Ishikawa (cell line): ENCODE measurements around the gene SH3RF1.

ENCODE experiments used
- CEBPB ChIP-seq: IDR thresholded peaks from 2 replicates; pipeline ENCODE4 v1.6.1; 2012
- CREB1 ChIP-seq: IDR thresholded peaks from 2 replicates; pipeline ENCODE4 v1.6.1; 2012; ENCODE audit warnings: low read depth
- EGR1 ChIP-seq: IDR thresholded peaks from 2 replicates; pipeline ENCODE4 v1.6.1; 2012
- EP300 ChIP-seq: IDR thresholded peaks from 2 replicates; pipeline ENCODE4 v1.6.1; 2012; ENCODE audit warnings: borderline replicate concordance
- FOXM1 ChIP-seq: IDR thresholded peaks from 2 replicates; pipeline ENCODE4 v1.6.1; 2012; ENCODE audit warnings: low read depth, borderline replicate concordance
- NFIC ChIP-seq: IDR thresholded peaks from 2 replicates; pipeline ENCODE4 v1.6.1; 2012
- RAD21 ChIP-seq: IDR thresholded peaks from 2 replicates; pipeline ENCODE4 v1.6.1; 2012; ENCODE audit warnings: low read depth
- REST ChIP-seq: IDR thresholded peaks from 2 replicates; pipeline ENCODE4 v1.6.1; 2012; ENCODE audit warnings: low read depth, mild to moderate bottlenecking
- TAF1 ChIP-seq: IDR thresholded peaks from 2 replicates; pipeline ENCODE4 v1.6.1; 2012; ENCODE audit warnings: low read depth, mild to moderate bottlenecking
- TCF12 ChIP-seq: IDR thresholded peaks from 2 replicates; pipeline ENCODE4 v1.6.1; 2012; ENCODE audit warnings: low read depth
- TEAD4 ChIP-seq: IDR thresholded peaks from 2 replicates; pipeline ENCODE4 v1.6.1; 2012
- USF1 ChIP-seq: IDR thresholded peaks from 2 replicates; pipeline ENCODE4 v1.6.1; 2012
- YY1 ChIP-seq: IDR thresholded peaks from 2 replicates; pipeline ENCODE4 v1.6.1; 2012; ENCODE audit warnings: low read depth
- TF ChIP-seq, protein P1 (sequence below): IDR thresholded peaks from 2 replicates; pipeline ENCODE4 v1.6.1; 2012

GRCh38 chr4:169203891-169204290, 66.9 kb downstream of the SH3RF1 start:
- no peak for TF ChIP-seq RAD21
- no peak for TF ChIP-seq NFIC
- TF ChIP-seq CREB1 = no peak
- no peak for TF ChIP-seq EP300
- no peak for TF ChIP-seq TAF1
- TF ChIP-seq TEAD4 = no peak
- TF ChIP-seq CEBPB = no peak
- TF ChIP-seq FOXM1 = no peak
- TF ChIP-seq USF1 = no peak
- TF ChIP-seq, protein P1, sequence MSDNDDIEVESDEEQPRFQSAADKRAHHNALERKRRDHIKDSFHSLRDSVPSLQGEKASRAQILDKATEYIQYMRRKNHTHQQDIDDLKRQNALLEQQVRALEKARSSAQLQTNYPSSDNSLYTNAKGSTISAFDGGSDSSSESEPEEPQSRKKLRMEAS = no peak
- TF ChIP-seq YY1 = no peak
- TF ChIP-seq REST = no peak
- TF ChIP-seq EGR1 = no peak
- no peak for TF ChIP-seq TCF12
